Mesenchymal stem cell (in vitro differentiated cells and primary cell): Measurements from ENCODE around the gene RTN4IP1.

Experiments
- DNase-seq: peaks from one replicate; pipeline ENCODE4 v3.0.0-alpha.2; 2013
- H2AFZ ChIP-seq: one replicate; pipeline ENCODE4 v1.6.1; 2013; ENCODE audit warnings: low read depth, mild to moderate bottlenecking, control low read depth, inconsistent platforms, low read length, moderate library complexity
- H2AK5ac ChIP-seq: 2 replicates; pipeline ENCODE4 v1.6.1; 2013; ENCODE audit warnings: low read length, moderate library complexity, mild to moderate bottlenecking, inconsistent platforms; ENCODE audit not compliant: severe bottlenecking
- H2BK120ac ChIP-seq: one replicate; pipeline ENCODE4 v1.6.1; 2013; ENCODE audit warnings: low read depth, mild to moderate bottlenecking, inconsistent platforms, low read length, moderate library complexity
- H2BK12ac ChIP-seq, 2 experiments: one replicate each; pipeline ENCODE4 v1.6.1; 2013; ENCODE audit warnings: inconsistent platforms in 2 of 2, low read length in 2 of 2, mild to moderate bottlenecking in 2 of 2, moderate library complexity in 2 of 2, control low read depth in 1 of 2
- H2BK15ac ChIP-seq: one replicate; pipeline ENCODE4 v1.6.1; 2013; ENCODE audit warnings: mild to moderate bottlenecking, low read depth, inconsistent platforms; ENCODE audit not compliant: poor library complexity, severe bottlenecking
- H2BK5ac ChIP-seq: 2 replicates; pipeline ENCODE4 v1.6.1; 2013; ENCODE audit warnings: low read depth, mild to moderate bottlenecking, low read length, control low read depth, inconsistent platforms; ENCODE audit not compliant: poor library complexity, severe bottlenecking
- H3K14ac ChIP-seq, 2 experiments: one replicate each; pipeline ENCODE4 v1.6.1; 2013; ENCODE audit warnings: inconsistent platforms in 2 of 2, low read length in 2 of 2, control low read depth in 1 of 2, mild to moderate bottlenecking in 1 of 2, moderate library complexity in 1 of 2
- H3K18ac ChIP-seq, 2 experiments: one replicate each; pipeline ENCODE4 v1.6.1; 2013; ENCODE audit warnings: inconsistent platforms in 2 of 2, low read length in 2 of 2, control low read depth in 1 of 2, low read depth in 1 of 2, mild to moderate bottlenecking in 1 of 2
- H3K23ac ChIP-seq, 2 experiments: one replicate each; pipeline ENCODE4 v1.6.1; 2013; ENCODE audit warnings: inconsistent platforms in 2 of 2, low read length in 2 of 2, mild to moderate bottlenecking in 2 of 2, moderate library complexity in 2 of 2, control low read depth in 1 of 2
- H3K27ac ChIP-seq: 2 replicates; pipeline ENCODE4 v1.5.1; 2013; ENCODE audit warnings: mild to moderate bottlenecking, moderate library complexity, low read length, control low read depth, inconsistent platforms; ENCODE audit not compliant: poor library complexity, severe bottlenecking
- H3K27me3 ChIP-seq, 2 experiments: 2 replicates each; pipeline versions ENCODE4 v1.6.1 to v1.7.0; 2013; ENCODE audit warnings: low read length in 2 of 2, mild to moderate bottlenecking in 2 of 2, moderate library complexity in 2 of 2, control low read depth in 1 of 2, inconsistent platforms in 1 of 2; ENCODE audit not compliant: control insufficient read depth in 1 of 2, insufficient read depth in 1 of 2
- H3K36me3 ChIP-seq, 2 experiments: 2 replicates each; pipeline versions ENCODE4 v1.6.1 to v1.7.0; 2013; ENCODE audit warnings: low read length in 2 of 2, control low read depth in 1 of 2, inconsistent platforms in 1 of 2, low read depth in 1 of 2, mild to moderate bottlenecking in 1 of 2; ENCODE audit not compliant: insufficient read depth in 2 of 2, control insufficient read depth in 1 of 2
- H3K4ac ChIP-seq, 2 experiments: one replicate each; pipeline ENCODE4 v1.6.1; 2013; ENCODE audit warnings: inconsistent platforms in 2 of 2, low read length in 2 of 2, mild to moderate bottlenecking in 2 of 2, moderate library complexity in 2 of 2, control low read depth in 1 of 2, low read depth in 1 of 2
- H3K4me1 ChIP-seq: 2 replicates; pipeline ENCODE4 v1.6.1; 2013; ENCODE audit warnings: low read depth, low read length, control low read depth; ENCODE audit not compliant: control insufficient read depth, insufficient read depth
- H3K4me2 ChIP-seq: 2 replicates; pipeline ENCODE4 v1.6.1; 2013; ENCODE audit warnings: low read length, mild to moderate bottlenecking, inconsistent platforms; ENCODE audit not compliant: poor library complexity, severe bottlenecking
- H3K4me3 ChIP-seq, 2 experiments: 2 replicates each; pipeline versions ENCODE4 v1.5.1 to v1.7.0; 2013; ENCODE audit warnings: low read length in 2 of 2, mild to moderate bottlenecking in 2 of 2, control low read depth in 1 of 2, low read depth in 1 of 2; ENCODE audit not compliant: insufficient read depth in 1 of 2
- H3K79me1 ChIP-seq: replicated peaks from 2 replicates; pipeline ENCODE4 v1.6.1; 2013; ENCODE audit warnings: mild to moderate bottlenecking, control low read depth, low read length, inconsistent platforms; ENCODE audit not compliant: poor library complexity, severe bottlenecking
- H3K9ac ChIP-seq: 2 replicates; pipeline ENCODE4 v1.7.0; 2013; ENCODE audit warnings: mild to moderate bottlenecking, low read length, moderate library complexity
- H3K9me3 ChIP-seq: 2 replicates; pipeline ENCODE4 v1.7.0; 2013; ENCODE audit warnings: mild to moderate bottlenecking, low read length; ENCODE audit not compliant: control insufficient read depth
- H4K8ac ChIP-seq: one replicate; pipeline ENCODE4 v1.6.1; 2013; ENCODE audit warnings: inconsistent platforms, mild to moderate bottlenecking, low read length, moderate library complexity
- H4K91ac ChIP-seq: one replicate; pipeline ENCODE4 v1.6.1; 2013; ENCODE audit warnings: mild to moderate bottlenecking, low read length, inconsistent platforms
- WGBS: methylation state at CpG from one replicate; pipeline ENCODE4 v1.1.7; 2013; ENCODE audit warnings: mixed read lengths; 5-methylcytosine and 5-hydroxymethylcytosine counted together

RTN4IP1 gene

GRCh38 chr6:106556368-106556960 lies 72.8 kb downstream of the RTN4IP1 start:
- Histone ChIP-seq H3K9ac (peak overlapping the region; percentile 38), H3K36me3 (peaks cover 0 to 76% of the 10 kb centered on the region in 2 experiments)
- DNase-seq = peak; percentile 38

GRCh38 chr6:106555767-106556166 lies 73.5 kb downstream of the RTN4IP1 start:
- DNase-seq = no peak
- Histone ChIP-seq H3K27me3 (no peaks in the 10 kb centered on the region), H3K27ac (no peak overlapping the region), H3K9ac (no peak overlapping the region), H2AFZ (no peak overlapping the region), H4K91ac (no peak overlapping the region), H3K14ac (no peak overlapping the region), H3K18ac (no peak overlapping the region), H2BK12ac (no peak overlapping the region), H3K4me3 (no peak overlapping the region), H2BK15ac (no peak overlapping the region), H3K79me1 (no peaks in the 10 kb centered on the region), H4K8ac (no peak overlapping the region), H3K36me3 (peaks cover 0 to 80% of the 10 kb centered on the region in 2 experiments), H3K4me2 (no peak overlapping the region), H2BK5ac (no peak overlapping the region), H2BK120ac (no peak overlapping the region), H3K4ac (no peak overlapping the region), H3K4me1 (no peaks in the 10 kb centered on the region), H2AK5ac (no peak overlapping the region), H3K23ac (no peak overlapping the region), H3K9me3 (no peaks in the 10 kb centered on the region)
- WGBS = 90% methylated on average over 3 of the region's 5 CpGs

More at GRCh38 chr6:106556368-106556960, 72.8 kb downstream of the RTN4IP1 start:
- H3K18ac ChIP-seq = no peak overlapping the region
- H2AK5ac ChIP-seq = no peak overlapping the region
- no peak overlapping the region for H2BK5ac ChIP-seq
- H3K14ac ChIP-seq = no peak overlapping the region
- H4K8ac ChIP-seq = no peak overlapping the region
- no peaks in the 10 kb centered on the region for H3K4me1 ChIP-seq
- H3K9me3 ChIP-seq = no peaks in the 10 kb centered on the region
- no peak overlapping the region for H3K4me2 ChIP-seq
- H3K23ac ChIP-seq = no peak overlapping the region
- no peak overlapping the region for H4K91ac ChIP-seq
- H2BK120ac ChIP-seq = no peak overlapping the region
- no peak overlapping the region for H2BK12ac ChIP-seq
- no peak overlapping the region for H3K4ac ChIP-seq
- H3K27ac ChIP-seq = no peak overlapping the region
- H3K4me3 ChIP-seq = no peak overlapping the region
- H2AFZ ChIP-seq = no peak overlapping the region
- H3K27me3 ChIP-seq = no peaks in the 10 kb centered on the region
- H2BK15ac ChIP-seq = no peak overlapping the region
- WGBS = no CpG with 5 or more reads among the region's 3 CpGs
- H3K79me1 ChIP-seq = no peaks in the 10 kb centered on the region

GRCh38 chr6:106553440-106553839 lies 75.9 kb downstream of the RTN4IP1 start:
- Histone ChIP-seq H4K8ac (no peak overlapping the region), H2BK15ac (no peak overlapping the region), H3K18ac (no peak overlapping the region), H4K91ac (no peak overlapping the region), H2BK5ac (no peak overlapping the region), H3K9me3 (no peaks in the 10 kb centered on the region), H3K4me1 (no peaks in the 10 kb centered on the region), H3K9ac (no peak overlapping the region), H2BK120ac (no peak overlapping the region), H3K14ac (no peak overlapping the region), H3K4me2 (no peak overlapping the region), H3K4ac (no peak overlapping the region), H3K79me1 (peaks cover 1% of the 10 kb centered on the region), H3K27me3 (no peaks in the 10 kb centered on the region), H3K36me3 (peaks cover 0 to 75% of the 10 kb centered on the region in 2 experiments), H2BK12ac (no peak overlapping the region), H3K23ac (no peak overlapping the region), H2AK5ac (no peak overlapping the region), H3K27ac (no peak overlapping the region), H3K4me3 (no peak overlapping the region), H2AFZ (no peak overlapping the region)
- no peak for DNase-seq
- WGBS = 94% methylated on average over 5 of the region's 5 CpGs

- Histone ChIP-seq H3K14ac (no peak overlapping the region), H3K4me3 (no peak overlapping the region), H3K4me1 (peaks cover 2% of the 10 kb centered on the region), H2AFZ (no peak overlapping the region), H2BK120ac (no peak overlapping the region), H2BK5ac (no peak overlapping the region), H2BK15ac (no peak overlapping the region), H3K79me1 (peaks cover 1% of the 10 kb centered on the region), H3K4ac (no peak overlapping the region), H3K23ac (no peak overlapping the region), H4K8ac (no peak overlapping the region), H3K27ac (no peak overlapping the region), H2BK12ac (no peak overlapping the region), H3K9ac (no peak overlapping the region), H3K18ac (no peak overlapping the region), H3K27me3 (no peaks in the 10 kb centered on the region), H2AK5ac (no peak overlapping the region), H3K9me3 (no peaks in the 10 kb centered on the region), H4K91ac (no peak overlapping the region), H3K4me2 (no peak overlapping the region), H3K36me3 (peaks cover 0 to 60% of the 10 kb centered on the region in 2 experiments)
- 100% methylated on average over 1 of the region's 3 CpGs for WGBS
- DNase-seq = no peak
Measured at GRCh38 chr6:106551155-106551554, 78.1 kb downstream of the RTN4IP1 start.
